Neural cell (in vitro differentiated cells): ENCODE data around the gene PINLYP.

Experiments
- EP300 ChIP-seq: fragments of 450-650 bp; conservative IDR thresholded peaks from 2 replicates; pipeline ENCODE4 v1.6.1; 2014; ENCODE audit warnings: antibody characterized with exemption, mild to moderate bottlenecking, moderate library complexity; ENCODE audit not compliant: poor library complexity, severe bottlenecking
- EZH2 ChIP-seq: fragments of 200-600, 300-800 bp; shearing (Covaris generic), sonication (generic); IDR thresholded peaks from 2 replicates; pipeline ENCODE4 v1.6.1; 2014; ENCODE audit warnings: antibody characterized with exemption, low read length, borderline replicate concordance, mild to moderate bottlenecking; ENCODE audit not compliant: insufficient read depth, poor library complexity, severe bottlenecking
- MXI1 ChIP-seq: fragments of 450-650 bp; conservative IDR thresholded peaks from 2 replicates; pipeline ENCODE4 v1.6.1; 2014; ENCODE audit warnings: antibody characterized with exemption, mild to moderate bottlenecking; ENCODE audit not compliant: poor library complexity, severe bottlenecking
- POLR2AphosphoS5 ChIP-seq: IDR thresholded peaks from 2 replicates; pipeline ENCODE4 v1.6.1; 2012
- RAD21 ChIP-seq: fragments of 450-650 bp; conservative IDR thresholded peaks from 2 replicates; pipeline ENCODE4 v1.6.1; 2014; ENCODE audit warnings: antibody characterized with exemption, mild to moderate bottlenecking, moderate library complexity
- TAF1 ChIP-seq: IDR thresholded peaks from 2 replicates; pipeline ENCODE4 v1.6.1; 2012; ENCODE audit warnings: low read depth
- TF ChIP-seq, protein P1 (sequence below): fragments of 450-650 bp; IDR thresholded peaks from 2 replicates; pipeline ENCODE4 v1.5.1; 2014; ENCODE audit warnings: antibody characterized with exemption, mild to moderate bottlenecking, moderate library complexity; ENCODE audit not compliant: poor library complexity, severe bottlenecking
- TF ChIP-seq, protein P2 (sequence below): IDR thresholded peaks from 2 replicates; pipeline ENCODE4 v1.6.1; 2012; ENCODE audit warnings: borderline replicate concordance

DNA sequence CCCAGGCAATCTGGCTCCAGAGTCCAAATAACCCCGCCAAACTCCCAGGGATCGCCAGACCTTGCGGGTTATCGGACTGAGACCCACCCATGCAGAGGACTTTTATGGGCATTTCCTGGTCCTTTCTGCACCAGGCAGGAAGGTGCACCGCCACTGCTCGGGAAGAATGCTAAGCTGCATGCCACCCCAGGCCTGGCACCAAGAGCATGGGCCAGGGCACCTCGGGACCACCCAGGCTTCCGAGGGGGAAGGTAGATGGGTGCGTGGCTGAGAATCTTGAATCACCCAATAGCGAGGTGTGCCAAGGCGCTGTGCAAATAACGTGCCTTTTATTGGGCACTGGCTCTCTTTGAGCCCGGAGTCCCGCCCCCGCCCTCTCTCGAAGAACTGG, 43.0 kb upstream of the PINLYP start:
- TF ChIP-seq, protein P1, sequence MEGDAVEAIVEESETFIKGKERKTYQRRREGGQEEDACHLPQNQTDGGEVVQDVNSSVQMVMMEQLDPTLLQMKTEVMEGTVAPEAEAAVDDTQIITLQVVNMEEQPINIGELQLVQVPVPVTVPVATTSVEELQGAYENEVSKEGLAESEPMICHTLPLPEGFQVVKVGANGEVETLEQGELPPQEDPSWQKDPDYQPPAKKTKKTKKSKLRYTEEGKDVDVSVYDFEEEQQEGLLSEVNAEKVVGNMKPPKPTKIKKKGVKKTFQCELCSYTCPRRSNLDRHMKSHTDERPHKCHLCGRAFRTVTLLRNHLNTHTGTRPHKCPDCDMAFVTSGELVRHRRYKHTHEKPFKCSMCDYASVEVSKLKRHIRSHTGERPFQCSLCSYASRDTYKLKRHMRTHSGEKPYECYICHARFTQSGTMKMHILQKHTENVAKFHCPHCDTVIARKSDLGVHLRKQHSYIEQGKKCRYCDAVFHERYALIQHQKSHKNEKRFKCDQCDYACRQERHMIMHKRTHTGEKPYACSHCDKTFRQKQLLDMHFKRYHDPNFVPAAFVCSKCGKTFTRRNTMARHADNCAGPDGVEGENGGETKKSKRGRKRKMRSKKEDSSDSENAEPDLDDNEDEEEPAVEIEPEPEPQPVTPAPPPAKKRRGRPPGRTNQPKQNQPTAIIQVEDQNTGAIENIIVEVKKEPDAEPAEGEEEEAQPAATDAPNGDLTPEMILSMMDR, result no peak
- TF ChIP-seq POLR2AphosphoS5, result no peak
- no peak for TF ChIP-seq EZH2
- TF ChIP-seq RAD21, result no peak
- TF ChIP-seq, protein P2, sequence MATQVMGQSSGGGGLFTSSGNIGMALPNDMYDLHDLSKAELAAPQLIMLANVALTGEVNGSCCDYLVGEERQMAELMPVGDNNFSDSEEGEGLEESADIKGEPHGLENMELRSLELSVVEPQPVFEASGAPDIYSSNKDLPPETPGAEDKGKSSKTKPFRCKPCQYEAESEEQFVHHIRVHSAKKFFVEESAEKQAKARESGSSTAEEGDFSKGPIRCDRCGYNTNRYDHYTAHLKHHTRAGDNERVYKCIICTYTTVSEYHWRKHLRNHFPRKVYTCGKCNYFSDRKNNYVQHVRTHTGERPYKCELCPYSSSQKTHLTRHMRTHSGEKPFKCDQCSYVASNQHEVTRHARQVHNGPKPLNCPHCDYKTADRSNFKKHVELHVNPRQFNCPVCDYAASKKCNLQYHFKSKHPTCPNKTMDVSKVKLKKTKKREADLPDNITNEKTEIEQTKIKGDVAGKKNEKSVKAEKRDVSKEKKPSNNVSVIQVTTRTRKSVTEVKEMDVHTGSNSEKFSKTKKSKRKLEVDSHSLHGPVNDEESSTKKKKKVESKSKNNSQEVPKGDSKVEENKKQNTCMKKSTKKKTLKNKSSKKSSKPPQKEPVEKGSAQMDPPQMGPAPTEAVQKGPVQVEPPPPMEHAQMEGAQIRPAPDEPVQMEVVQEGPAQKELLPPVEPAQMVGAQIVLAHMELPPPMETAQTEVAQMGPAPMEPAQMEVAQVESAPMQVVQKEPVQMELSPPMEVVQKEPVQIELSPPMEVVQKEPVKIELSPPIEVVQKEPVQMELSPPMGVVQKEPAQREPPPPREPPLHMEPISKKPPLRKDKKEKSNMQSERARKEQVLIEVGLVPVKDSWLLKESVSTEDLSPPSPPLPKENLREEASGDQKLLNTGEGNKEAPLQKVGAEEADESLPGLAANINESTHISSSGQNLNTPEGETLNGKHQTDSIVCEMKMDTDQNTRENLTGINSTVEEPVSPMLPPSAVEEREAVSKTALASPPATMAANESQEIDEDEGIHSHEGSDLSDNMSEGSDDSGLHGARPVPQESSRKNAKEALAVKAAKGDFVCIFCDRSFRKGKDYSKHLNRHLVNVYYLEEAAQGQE, result no peak
- no peak for TF ChIP-seq TAF1
- no peak for TF ChIP-seq EP300
- no peak for TF ChIP-seq MXI1
